HepG2 (cell line): ENCODE measurements around the gene SEMA7A. TPM values are rescaled to one million over a fixed set of nuclear protein-coding genes. Genes with fewer than 3 reads are reported as not detected.

Experiments
- DPF2 ChIP-seq: sonication (generic); formaldehyde crosslinking; IDR thresholded peaks from 2 replicates; pipeline ENCODE4 v1.4.0; 2020; ENCODE audit warnings: mild to moderate bottlenecking, low read depth, missing genetic modification reagents, borderline replicate concordance
- JUND ChIP-seq: sonication (generic); formaldehyde crosslinking; IDR thresholded peaks from 2 replicates; pipeline ENCODE4 v1.8.0; 2022; ENCODE audit warnings: mild to moderate bottlenecking, missing genetic modification reagents
- KAT8 ChIP-seq: IDR thresholded peaks from 2 replicates; pipeline ENCODE4 v1.6.1; 2016; ENCODE audit warnings: missing genetic modification reagents, missing compliant biosample characterization
- STAT5B ChIP-seq: sonication (generic); formaldehyde crosslinking; IDR thresholded peaks from 2 replicates; pipeline ENCODE4 v1.4.0; 2020; ENCODE audit warnings: missing genetic modification reagents
- SYNCRIP ChIP-seq: fragments of 200-400 bp; formaldehyde crosslinking; IDR thresholded peaks from 2 replicates; pipeline ENCODE4 v1.6.1; 2018; ENCODE audit warnings: mild to moderate bottlenecking, low read depth, low read length; ENCODE audit not compliant: insufficient read depth
- XRCC5 ChIP-seq: fragments of 200-400 bp; formaldehyde crosslinking; optimal IDR thresholded peaks from 2 replicates; pipeline ENCODE3; 2017; ENCODE audit warnings: mild to moderate bottlenecking, low read length
- ZBTB20 ChIP-seq: sonication (generic); formaldehyde crosslinking; IDR thresholded peaks from 2 replicates; pipeline ENCODE4 v1.8.1; 2023; ENCODE audit warnings: missing genetic modification reagents, low read depth, mild to moderate bottlenecking, borderline replicate concordance
- ZNF34 ChIP-seq: sonication (generic); formaldehyde crosslinking; IDR thresholded peaks from 2 replicates; pipeline ENCODE4 v1.4.0; 2020; ENCODE audit warnings: mild to moderate bottlenecking, missing genetic modification reagents, borderline replicate concordance
- ZNF343 ChIP-seq: sonication (generic); formaldehyde crosslinking; IDR thresholded peaks from 2 replicates; pipeline ENCODE4 v1.4.0; 2020; ENCODE audit warnings: mild to moderate bottlenecking, missing genetic modification reagents
- ZNF781 ChIP-seq: sonication (generic); formaldehyde crosslinking; IDR thresholded peaks from 2 replicates; pipeline ENCODE4 v1.5.1; 2020; ENCODE audit warnings: borderline replicate concordance, mild to moderate bottlenecking, missing genetic modification reagents; ENCODE audit errors: not compliant biosample characterization
- polyA plus RNA-seq, 8 experiments: library from polyadenylated mRNA; depleted of rRNA in 3 of 8; stranded (reverse) in 7 of 8; unstranded in 1 of 8; fragments of >200 nt; fragmentation: Illumina TruSeq in 4 of 8; extraction: Trizol in 4 of 8; gene quantifications; 2 replicates each; pipeline versions ENCODE4 v1.2.1 to v1.2.3, GENCODE V29; 2011 to 2016; ENCODE audit warnings: low read depth in 4 of 8, missing spikeins in 1 of 8, mixed read lengths in 1 of 8; ENCODE audit not compliant: insufficient read depth in 1 of 8
- total RNA-seq, 5 experiments: library from RNA; depleted of rRNA; stranded (reverse); fragments of >200 nt; fragmentation: Illumina TruSeq; extraction: Trizol; gene quantifications; 2 replicates each; pipeline ENCODE4 v1.2.3, GENCODE V29; 2016; ENCODE audit warnings: low read depth in 1 of 5
- TF ChIP-seq, protein P1 (sequence below): sonication (generic); formaldehyde crosslinking; conservative IDR thresholded peaks from 2 replicates; pipeline ENCODE4 v1.4.0; 2020; ENCODE audit warnings: missing genetic modification reagents
- TF ChIP-seq, protein P2 (sequence below): sonication (generic); formaldehyde crosslinking; IDR thresholded peaks from 2 replicates; pipeline ENCODE4 v1.4.0; 2020; ENCODE audit warnings: mild to moderate bottlenecking, low read depth, missing genetic modification reagents
- TF ChIP-seq, protein P3 (sequence below): sonication (generic); formaldehyde crosslinking; IDR thresholded peaks from 2 replicates; pipeline ENCODE4 v1.9.0; 2022; ENCODE audit warnings: low read depth, missing genetic modification reagents
- TF ChIP-seq, protein P4 (sequence below): sonication (generic); formaldehyde crosslinking; IDR thresholded peaks from 2 replicates; pipeline ENCODE4 v1.5.0; 2020; ENCODE audit warnings: mild to moderate bottlenecking, missing genetic modification reagents, borderline replicate concordance
- TF ChIP-seq, protein P5 (sequence below), 2 experiments: IDR thresholded peaks; 2 replicates each; pipeline ENCODE4 v1.6.1; 2011 to 2012; ENCODE audit warnings: low read length in 2 of 2, borderline replicate concordance in 1 of 2, low read depth in 1 of 2, mild to moderate bottlenecking in 1 of 2, moderate library complexity in 1 of 2
- TF ChIP-seq, protein P6 (sequence below): sonication (generic); formaldehyde crosslinking; conservative IDR thresholded peaks from 2 replicates; pipeline ENCODE4 v1.8.0; 2022; ENCODE audit warnings: low read depth, missing genetic modification reagents

Gene SEMA7A
- total and polyA plus RNA-seq, 2 of the 13 experiments (the other 11 are each of a cell fraction or from before 2014, with no cell fraction given): 9.0 to 15.8 TPM

DNA sequence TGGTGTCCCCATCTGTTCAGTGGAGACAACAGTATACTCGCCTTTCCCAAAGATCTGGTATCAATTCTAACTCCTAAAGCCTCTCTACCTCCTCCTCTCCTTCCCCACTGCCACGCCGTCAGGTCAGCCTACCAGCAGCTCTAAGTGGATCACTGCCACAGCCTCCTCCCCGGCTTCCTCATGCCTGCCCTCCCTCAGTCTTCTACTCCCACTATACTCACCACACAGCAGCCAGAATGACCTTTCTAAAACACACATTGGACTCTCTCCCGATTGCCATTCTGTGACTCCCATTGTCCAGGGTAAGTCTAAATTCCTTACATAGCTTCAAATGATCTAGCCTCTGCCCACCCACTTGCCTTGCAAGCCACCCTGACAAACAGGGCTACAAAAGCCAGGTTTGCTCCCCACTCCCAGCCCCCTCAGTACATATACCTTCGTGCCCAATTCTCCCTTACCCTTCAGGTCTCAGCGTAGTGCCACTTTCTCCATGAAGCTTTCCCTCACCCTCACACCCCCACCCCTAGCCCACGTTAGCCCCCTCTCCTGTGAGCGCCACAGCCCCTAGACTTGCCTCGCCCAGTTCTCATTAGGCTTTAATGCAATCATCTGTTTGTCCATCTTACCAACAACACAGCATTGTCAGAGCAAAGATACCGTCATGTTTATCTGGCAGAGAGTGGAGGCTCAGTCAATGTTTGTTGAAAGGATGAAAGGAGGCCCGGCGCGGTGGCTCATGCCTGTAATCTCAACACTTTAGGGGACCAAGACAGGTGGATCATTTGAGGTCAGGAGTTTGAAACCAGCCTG, 9.5 kb upstream of the SEMA7A start (continued):
- TF ChIP-seq, protein P1, sequence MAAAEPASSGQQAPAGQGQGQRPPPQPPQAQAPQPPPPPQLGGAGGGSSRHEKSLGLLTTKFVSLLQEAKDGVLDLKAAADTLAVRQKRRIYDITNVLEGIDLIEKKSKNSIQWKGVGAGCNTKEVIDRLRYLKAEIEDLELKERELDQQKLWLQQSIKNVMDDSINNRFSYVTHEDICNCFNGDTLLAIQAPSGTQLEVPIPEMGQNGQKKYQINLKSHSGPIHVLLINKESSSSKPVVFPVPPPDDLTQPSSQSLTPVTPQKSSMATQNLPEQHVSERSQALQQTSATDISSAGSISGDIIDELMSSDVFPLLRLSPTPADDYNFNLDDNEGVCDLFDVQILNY (CRISPR knock-in tag): no peak
- TF ChIP-seq, protein P2, sequence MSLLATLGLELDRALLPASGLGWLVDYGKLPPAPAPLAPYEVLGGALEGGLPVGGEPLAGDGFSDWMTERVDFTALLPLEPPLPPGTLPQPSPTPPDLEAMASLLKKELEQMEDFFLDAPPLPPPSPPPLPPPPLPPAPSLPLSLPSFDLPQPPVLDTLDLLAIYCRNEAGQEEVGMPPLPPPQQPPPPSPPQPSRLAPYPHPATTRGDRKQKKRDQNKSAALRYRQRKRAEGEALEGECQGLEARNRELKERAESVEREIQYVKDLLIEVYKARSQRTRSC (CRISPR knock-in tag): no peak
- TF ChIP-seq SYNCRIP (no peak), ZNF781 (CRISPR knock-in tag) (peak; percentile 33), DPF2 (CRISPR knock-in tag) (peak; percentile 92), ZNF34 (CRISPR knock-in tag) (no peak), STAT5B (peak; percentile 69; the same call in 1 of the 2 replicates), JUND (CRISPR knock-in tag) (no peak; the same call in 1 of the 2 replicates), ZBTB20 (CRISPR knock-in tag) (peak; percentile 84), KAT8 (peak; percentile 56; the same call in 1 of the 2 replicates), XRCC5 (peak; percentile 51), ZNF343 (CRISPR knock-in tag) (no peak)
- TF ChIP-seq, protein P3, sequence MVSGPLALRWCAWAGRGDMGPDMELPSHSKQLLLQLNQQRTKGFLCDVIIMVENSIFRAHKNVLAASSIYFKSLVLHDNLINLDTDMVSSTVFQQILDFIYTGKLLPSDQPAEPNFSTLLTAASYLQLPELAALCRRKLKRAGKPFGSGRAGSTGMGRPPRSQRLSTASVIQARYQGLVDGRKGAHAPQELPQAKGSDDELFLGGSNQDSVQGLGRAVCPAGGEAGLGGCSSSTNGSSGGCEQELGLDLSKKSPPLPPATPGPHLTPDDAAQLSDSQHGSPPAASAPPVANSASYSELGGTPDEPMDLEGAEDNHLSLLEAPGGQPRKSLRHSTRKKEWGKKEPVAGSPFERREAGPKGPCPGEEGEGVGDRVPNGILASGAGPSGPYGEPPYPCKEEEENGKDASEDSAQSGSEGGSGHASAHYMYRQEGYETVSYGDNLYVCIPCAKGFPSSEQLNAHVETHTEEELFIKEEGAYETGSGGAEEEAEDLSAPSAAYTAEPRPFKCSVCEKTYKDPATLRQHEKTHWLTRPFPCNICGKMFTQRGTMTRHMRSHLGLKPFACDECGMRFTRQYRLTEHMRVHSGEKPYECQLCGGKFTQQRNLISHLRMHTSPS (CRISPR knock-in tag): no peak; the same call in none of the 2 replicates
- TF ChIP-seq, protein P4, sequence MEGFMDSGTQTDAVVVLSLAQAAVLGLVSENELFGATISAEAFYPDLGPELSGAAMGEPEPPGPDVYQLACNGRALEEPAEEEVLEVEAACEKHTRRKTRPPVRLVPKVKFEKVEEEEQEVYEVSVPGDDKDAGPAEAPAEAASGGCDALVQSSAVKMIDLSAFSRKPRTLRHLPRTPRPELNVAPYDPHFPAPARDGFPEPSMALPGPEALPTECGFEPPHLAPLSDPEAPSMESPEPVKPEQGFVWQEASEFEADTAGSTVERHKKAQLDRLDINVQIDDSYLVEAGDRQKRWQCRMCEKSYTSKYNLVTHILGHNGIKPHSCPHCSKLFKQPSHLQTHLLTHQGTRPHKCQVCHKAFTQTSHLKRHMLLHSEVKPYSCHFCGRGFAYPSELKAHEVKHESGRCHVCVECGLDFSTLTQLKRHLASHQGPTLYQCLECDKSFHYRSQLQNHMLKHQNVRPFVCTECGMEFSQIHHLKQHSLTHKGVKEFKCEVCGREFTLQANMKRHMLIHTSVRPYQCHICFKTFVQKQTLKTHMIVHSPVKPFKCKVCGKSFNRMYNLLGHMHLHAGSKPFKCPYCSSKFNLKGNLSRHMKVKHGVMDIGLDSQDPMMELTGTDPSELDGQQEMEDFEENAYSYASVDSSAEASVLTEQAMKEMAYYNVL (CRISPR knock-in tag): peak; percentile 27; the same call in 1 of the 2 replicates
- TF ChIP-seq, protein P5, sequence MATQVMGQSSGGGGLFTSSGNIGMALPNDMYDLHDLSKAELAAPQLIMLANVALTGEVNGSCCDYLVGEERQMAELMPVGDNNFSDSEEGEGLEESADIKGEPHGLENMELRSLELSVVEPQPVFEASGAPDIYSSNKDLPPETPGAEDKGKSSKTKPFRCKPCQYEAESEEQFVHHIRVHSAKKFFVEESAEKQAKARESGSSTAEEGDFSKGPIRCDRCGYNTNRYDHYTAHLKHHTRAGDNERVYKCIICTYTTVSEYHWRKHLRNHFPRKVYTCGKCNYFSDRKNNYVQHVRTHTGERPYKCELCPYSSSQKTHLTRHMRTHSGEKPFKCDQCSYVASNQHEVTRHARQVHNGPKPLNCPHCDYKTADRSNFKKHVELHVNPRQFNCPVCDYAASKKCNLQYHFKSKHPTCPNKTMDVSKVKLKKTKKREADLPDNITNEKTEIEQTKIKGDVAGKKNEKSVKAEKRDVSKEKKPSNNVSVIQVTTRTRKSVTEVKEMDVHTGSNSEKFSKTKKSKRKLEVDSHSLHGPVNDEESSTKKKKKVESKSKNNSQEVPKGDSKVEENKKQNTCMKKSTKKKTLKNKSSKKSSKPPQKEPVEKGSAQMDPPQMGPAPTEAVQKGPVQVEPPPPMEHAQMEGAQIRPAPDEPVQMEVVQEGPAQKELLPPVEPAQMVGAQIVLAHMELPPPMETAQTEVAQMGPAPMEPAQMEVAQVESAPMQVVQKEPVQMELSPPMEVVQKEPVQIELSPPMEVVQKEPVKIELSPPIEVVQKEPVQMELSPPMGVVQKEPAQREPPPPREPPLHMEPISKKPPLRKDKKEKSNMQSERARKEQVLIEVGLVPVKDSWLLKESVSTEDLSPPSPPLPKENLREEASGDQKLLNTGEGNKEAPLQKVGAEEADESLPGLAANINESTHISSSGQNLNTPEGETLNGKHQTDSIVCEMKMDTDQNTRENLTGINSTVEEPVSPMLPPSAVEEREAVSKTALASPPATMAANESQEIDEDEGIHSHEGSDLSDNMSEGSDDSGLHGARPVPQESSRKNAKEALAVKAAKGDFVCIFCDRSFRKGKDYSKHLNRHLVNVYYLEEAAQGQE (IDR thresholded peaks at IDR 0.05; ENCODE audit: borderline replicate concordance in 1 of 2, low read depth in 1 of 2, low read length in 2 of 2): peak in 1 of 2 experiments; percentile 35; a peak in 1 of 4 replicates
- TF ChIP-seq, protein P6, sequence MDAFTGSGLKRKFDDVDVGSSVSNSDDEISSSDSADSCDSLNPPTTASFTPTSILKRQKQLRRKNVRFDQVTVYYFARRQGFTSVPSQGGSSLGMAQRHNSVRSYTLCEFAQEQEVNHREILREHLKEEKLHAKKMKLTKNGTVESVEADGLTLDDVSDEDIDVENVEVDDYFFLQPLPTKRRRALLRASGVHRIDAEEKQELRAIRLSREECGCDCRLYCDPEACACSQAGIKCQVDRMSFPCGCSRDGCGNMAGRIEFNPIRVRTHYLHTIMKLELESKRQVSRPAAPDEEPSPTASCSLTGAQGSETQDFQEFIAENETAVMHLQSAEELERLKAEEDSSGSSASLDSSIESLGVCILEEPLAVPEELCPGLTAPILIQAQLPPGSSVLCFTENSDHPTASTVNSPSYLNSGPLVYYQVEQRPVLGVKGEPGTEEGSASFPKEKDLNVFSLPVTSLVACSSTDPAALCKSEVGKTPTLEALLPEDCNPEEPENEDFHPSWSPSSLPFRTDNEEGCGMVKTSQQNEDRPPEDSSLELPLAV: no peak
